ENCODE measurements around the gene STX16.

Gene STX16

GRCh38 chr20:58608096-58608840, 42.8 kb upstream of the STX16 start:
- DNase-seq (ENCODE audit: low spot score) = no peak
- H3K27ac ChIP-seq = no peak overlapping the region
- no peak for TF ChIP-seq CTCF (IDR thresholded peaks at IDR 0.05)
- H3K4me3 ChIP-seq = no peak overlapping the region

- H3K4me3 ChIP-seq = no peak overlapping the region
- TF ChIP-seq CTCF (IDR thresholded peaks at IDR 0.05) = no peak
- H3K27ac ChIP-seq = no peak overlapping the region
- DNase-seq (ENCODE audit: low spot score) = no peak
Observed at GRCh38 chr20:58609026-58609425, 42.1 kb upstream of the STX16 start.

DNA sequence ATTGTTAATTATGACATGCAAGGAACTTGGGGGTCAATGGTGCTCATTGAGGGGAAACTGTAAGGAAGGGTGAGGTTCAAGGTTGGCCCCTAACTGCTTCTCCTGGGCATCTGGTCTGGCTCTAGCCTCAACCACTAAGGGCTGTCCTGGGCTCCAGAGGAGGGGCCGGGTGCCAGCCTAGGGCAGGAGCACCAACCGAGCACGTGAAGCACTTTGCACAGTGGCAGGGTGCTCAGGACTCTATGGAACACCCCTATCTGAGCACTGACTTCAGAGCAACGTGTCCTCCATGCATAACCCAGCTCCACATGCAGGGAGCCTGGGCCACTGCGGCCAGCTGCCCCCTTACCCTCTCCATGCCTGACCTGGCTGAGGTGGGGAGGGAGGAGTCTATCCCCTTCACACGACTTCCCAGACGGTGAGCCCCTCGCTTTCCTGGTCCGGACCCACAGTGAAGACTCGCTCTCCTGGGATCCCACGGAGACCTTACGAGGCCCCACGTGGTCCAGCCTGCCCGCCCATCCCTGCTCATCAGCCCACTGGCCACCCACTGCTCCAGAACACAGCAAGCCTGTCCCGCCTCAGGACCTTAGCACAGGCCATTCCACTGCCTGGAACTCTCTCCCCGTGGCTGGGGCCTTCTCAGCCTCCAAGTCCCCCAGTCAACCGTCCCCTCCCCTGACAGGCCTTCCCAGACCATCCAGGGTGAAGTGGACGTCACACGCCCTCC, 40.8 kb upstream of the STX16 start:
- no peak for TF ChIP-seq CTCF (IDR thresholded peaks at IDR 0.05)
- DNase-seq (ENCODE audit: low spot score) = no peak
- H3K4me3 ChIP-seq = no peak overlapping the region
- H3K27ac ChIP-seq = no peak overlapping the region

DNA sequence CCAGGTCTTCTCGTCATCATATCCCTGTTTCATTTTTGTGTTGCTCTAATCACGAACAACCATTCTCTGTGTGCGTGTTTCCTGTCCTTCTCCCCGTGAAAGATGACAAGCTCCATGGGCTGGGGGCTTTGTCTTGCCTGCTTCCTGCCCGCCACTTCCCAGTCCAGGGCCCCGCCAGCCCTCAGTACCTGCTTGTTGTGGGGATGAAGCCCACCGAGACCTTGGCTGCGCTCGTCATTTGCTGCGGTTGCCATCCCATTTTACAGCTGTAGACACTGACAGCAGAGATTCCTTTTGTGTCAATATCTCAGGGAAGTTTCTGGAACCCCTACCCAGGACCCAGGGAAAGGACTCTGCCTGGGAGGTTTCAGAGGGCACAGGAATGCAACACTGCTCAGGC, 40.3 kb upstream of the STX16 start:
- DNase-seq (ENCODE audit: low spot score) = no peak
- H3K27ac ChIP-seq = no peak overlapping the region

GRCh38 chr20:58611236-58612030, 39.6 kb upstream of the STX16 start:
- Histone ChIP-seq H3K4me3 (no peak overlapping the region), H3K27ac (no peak overlapping the region)
- DNase-seq (ENCODE audit: low spot score) = no peak
- no peak for TF ChIP-seq CTCF (IDR thresholded peaks at IDR 0.05)

More for the DNA sequence above, 40.3 kb upstream of the STX16 start:
- no peak overlapping the region for H3K4me3 ChIP-seq
- no peak for TF ChIP-seq CTCF (IDR thresholded peaks at IDR 0.05)

DNA sequence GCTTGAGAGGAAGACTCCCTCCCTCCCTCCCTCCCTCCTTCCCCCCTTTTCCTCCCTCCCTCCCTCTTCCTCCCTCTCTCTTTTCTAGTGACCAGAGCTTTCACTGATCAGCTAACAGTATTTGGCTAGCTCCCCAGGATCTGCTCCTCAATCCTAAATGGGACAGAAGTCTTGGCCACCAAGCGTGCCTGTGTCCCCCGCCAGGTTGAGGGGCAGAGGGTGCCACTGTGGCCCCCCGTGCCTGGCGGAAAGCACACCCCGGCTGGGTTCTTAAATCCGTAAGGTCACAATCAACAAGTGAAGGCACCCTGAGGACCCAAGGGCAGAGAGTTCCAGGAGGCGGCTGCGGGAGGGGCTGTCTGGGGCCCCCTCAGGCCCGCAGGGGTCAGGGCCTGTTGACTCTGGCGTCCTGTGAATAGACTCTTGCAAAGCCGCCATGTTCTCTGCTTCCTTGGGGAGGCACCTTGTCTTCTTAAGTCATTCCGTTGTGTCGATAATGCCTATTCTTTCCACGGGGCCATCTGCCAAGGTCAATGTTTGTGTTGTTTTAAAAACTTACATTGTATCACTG, 38.9 kb upstream of the STX16 start:
- Histone ChIP-seq H3K27ac (peak overlapping the region in 1 of 2 donors; percentile 44), H3K4me3 (peak overlapping the region; percentile 26)
- TF ChIP-seq CTCF (IDR thresholded peaks at IDR 0.05) = no peak
- no peak for DNase-seq (ENCODE audit: low spot score)

Measured in coronary artery (tissue), 2 donors.